Body of pancreas (tissue), 4 donors: ENCODE results near the gene LMX1B.

Experiments
- CTCF ChIP-seq, 7 experiments: fragments of 450-650 bp in 4 of 7; fragments of 200-600 bp in 3 of 7; sonication (generic) in 3 of 7; IDR thresholded peaks; one replicate each; pipeline ENCODE4 v1.5.1; 2016 to 2019; ENCODE audit warnings: antibody characterized with exemption in 7 of 7
- POLR2A ChIP-seq, 3 donors: fragments of 450-650 bp; IDR thresholded peaks; one replicate each; pipeline ENCODE4 v1.6.1; 2016; ENCODE audit warnings: antibody characterized with exemption in 3 of 3, mild to moderate bottlenecking in 2 of 3

DNA sequence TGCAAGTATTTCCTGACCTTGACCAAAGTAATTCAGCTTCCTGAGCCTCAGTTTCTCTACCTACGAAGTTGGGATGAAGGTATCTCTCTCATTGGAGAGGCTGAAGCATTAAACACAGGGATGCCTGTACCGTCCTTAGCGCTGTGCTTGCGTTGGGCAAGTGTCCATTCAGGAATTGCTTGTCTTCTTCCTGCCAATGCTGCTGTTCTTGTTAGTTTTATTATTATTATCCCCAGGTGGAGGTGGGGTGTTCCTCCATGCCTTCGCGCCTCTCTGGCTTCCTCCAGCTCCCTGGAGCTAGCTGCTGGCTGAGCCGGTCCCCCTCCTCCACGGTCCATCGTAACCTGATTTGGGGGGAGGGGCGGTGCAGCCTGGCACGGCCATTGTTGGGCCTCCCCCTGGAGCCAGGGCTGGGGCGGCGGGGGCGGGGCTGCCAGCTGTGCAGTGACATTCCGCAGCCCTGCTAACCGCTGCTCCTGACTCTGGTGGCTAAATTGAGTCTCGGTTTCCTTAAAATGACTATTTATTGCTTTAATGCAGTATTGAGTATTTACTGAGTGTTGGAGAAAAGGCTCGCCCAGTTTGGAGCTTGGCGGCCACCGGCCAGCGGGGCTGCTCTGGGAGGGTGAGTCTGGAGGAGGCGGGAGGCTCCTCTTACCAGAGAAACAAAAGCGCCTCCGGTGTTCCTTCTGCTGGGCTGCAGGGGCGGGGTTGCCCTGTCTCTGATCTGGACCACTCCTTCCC, 51.3 kb downstream of the LMX1B start:
- TF ChIP-seq CTCF (IDR thresholded peaks at IDR 0.05) (no peak), POLR2A (IDR thresholded peaks at IDR 0.05) (no peak)
